HG03354 (cell line): Measurements from ENCODE around the gene C10orf88.
"Not testable (repeated sequence)": the region's sequence is repeated elsewhere in the genome, so short reads cannot be mapped to it uniquely, and the experiment has no call there.

Experiments
- ATAC-seq: cut with Tn5 transposase; IDR thresholded peaks from one replicate; pipeline ENCODE4 v1.9.1; 2021; ENCODE audit warnings: mild to moderate bottlenecking; ENCODE audit not compliant: unreplicated experiment, poor library complexity, severe bottlenecking

The C10orf88 gene

DNA sequence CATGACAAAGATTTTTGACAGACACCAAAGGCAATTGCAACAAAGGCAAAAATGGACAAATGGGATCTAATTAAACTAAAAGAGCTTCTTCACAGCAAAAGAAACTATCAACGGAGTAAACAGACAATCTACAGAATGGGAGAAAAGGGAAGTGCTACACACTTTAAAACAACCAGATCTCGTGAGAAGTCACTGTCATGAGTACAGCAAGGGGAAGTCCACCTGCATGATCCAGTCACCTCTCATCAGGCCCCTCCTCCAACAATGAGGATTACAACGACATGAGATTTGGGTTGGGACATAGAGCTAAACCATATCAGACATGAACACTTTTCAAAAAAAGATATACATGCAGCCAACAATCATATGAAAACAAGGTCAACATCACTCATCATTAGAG, 14.7 kb upstream of the C10orf88 start:
- no peak for ATAC-seq

- no peak for ATAC-seq
Observed at GRCh38 chr10:122966879-122967278, 12.9 kb upstream of the C10orf88 start.

GRCh38 chr10:122962405-122962804, 8.4 kb upstream of the C10orf88 start:
- ATAC-seq, result no peak

DNA sequence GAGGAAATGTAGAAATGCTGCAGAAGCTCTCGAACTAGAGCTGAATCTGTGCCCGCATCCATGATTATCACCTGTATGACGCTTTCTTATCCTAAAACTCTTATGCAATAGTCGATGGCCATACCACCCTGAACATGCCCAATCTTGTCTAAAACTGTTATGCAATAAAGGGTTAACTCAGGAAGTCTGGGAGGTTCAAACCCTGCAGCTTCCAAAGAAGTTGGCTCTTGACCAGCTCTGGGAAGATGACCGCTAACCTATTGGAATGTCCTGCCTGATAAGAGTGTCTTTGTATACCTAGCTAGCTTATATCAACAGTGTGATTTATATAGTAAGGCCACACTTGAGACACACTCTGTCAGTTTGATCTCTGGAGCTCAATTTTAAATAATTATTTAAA, 3.4 kb upstream of the C10orf88 start:
- no peak for ATAC-seq

DNA sequence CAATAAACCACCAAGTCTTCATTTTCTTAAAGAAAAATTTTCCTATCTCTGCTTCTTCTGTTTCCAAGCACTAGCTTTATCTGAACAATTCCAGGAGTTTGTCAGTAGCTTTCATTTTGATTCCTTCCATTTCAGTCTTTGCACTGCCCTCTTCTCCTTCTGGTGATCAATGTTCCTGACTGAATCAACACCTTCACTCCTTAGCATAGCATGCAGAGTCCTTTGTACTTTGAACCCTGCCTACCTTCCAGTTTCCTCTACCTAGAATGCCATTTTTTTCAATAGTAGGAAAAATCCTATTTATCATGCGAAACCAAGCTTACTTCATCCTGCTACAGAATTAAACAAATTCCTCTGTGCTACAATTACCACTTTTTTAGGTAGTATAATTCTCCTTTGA, 1.9 kb upstream of the C10orf88 start:
- ATAC-seq, result no peak

DNA sequence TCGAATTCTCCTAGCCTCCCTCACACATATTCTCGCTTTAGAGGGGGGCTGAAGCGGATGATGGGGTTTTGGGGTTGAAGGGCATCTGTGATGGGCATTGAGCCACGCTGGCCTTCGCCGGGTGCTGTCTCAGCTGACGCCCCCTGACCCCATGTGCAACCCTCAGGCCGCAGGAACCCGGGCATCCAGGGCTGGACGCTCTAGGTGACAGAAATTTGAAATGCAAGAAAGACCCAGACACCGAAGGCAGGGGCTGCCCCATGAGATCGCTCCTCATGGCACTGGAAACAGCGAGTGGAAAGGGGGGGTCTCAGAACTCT, 664 bp upstream of the C10orf88 start:
- no peak for ATAC-seq

- no peak for ATAC-seq
Observed at GRCh38 chr10:122949296-122949695, 4.7 kb downstream of the C10orf88 start.

DNA sequence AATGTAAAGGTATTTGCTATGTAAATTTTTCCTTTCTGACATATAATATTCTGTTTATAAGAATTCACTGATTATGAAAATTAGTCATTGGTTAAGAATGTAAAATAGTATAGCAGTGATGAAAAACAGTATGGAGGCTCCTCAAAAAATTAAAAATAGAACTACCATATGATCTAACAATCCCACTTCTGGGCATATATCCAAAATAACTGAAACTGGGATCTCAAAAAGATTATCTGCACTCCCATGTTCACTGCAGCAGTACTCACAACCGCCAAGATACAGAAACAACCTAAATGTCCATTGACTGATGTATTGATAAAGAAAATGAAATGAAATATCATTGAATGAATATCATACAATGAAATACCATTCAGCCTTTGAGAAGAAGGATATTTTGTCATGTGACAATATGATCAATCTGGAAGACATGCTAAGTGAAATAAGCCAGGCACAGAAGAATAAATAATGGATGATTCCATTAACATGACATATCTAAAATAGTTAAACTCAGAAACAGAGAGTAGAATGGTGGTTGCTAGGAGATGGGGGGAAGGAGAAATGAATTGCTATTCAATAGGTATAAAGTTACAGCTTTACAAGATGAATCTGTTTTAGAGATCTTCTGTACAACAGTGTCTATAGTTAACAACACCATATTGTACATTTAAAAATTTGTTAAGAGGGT, 14.0 kb downstream of the C10orf88 start:
- no peak for ATAC-seq

DNA sequence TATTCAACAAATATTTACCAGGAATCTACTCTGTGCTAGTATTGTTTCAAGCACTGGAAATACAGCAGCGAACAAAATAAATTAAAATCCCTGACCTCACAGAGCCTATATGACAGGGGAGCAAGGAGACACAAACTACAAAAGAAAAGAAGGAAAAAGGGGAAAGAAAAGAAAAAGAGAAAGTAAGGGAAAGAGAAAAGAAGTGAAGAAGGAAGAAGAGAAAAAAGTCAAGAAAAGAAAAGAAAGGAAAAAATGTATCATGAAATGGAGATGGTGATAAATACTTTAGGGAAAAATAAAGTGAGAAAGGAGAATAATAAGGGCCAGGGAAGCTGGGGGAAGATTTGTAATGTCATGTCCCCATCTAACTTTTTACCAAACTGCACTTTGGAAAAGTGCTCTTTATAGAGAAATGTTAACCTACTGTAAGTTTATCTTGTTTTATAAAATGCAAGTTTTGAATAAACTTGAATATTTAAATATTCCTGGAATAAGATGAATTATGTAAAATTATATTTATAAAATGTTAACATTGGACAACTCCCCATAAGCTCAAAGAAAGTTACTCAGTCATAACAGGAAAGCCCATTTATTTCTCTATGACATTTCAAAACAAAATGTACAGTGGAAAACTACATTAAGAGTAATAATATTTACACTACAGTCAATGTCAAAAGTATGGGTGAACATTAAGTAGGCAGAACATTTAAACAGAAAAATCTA, 14.7 kb downstream of the C10orf88 start:
- no peak for ATAC-seq

DNA sequence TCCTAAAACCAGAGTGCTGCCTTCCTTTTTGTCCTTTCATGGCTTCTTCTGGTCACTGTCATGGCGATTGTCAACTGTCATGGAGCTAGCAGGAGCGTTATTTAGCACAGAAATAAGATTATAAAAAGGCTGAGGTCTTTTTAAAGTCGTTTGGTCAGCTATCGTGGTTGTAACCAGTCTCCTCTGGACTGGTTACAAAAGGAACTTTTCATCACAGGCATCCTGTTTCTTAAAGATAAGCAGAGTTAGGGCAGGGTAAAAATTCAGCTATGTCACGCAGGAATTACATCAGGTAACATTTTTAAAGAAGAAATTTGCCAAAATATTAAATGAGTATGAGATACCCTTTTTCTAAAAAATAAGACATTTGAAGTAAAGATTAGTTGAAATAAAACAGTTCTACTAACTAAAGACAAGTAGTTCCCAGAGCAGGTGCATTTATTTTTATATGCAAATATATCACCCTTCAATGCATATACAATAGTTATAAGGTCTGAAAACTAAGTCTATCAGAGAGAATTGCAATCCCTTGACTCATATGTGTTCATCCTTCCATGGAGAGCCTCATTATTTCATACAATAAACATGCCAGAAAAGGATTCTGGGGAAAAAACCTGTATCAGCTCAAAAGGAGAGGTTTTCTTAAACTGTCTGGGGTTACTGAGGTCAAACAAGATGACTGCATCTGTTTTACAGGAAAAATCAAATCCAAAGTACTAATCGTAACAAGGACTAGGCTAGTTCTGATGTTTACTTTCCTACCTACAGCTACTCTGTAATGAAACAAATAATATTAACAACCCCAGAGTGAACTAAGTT, 22.7 kb downstream of the C10orf88 start:
- no peak for ATAC-seq

DNA sequence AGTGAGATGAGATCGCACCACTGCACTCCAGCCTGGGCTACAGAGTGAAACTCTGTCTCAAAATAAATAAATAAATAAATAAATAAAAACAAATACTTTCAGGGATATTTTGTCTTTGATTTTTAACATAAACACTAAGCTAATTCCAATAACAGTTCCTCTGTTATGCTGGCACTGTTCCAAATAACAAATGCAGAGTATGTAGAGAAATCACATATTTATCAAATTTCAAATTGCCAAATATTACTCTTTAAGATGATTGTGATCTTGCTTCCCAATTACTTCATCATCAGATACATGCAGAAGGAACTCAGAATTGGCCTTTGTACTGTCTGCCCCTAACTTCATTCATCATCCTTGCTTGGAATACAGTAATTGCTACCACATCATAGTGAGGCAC, 23.9 kb downstream of the C10orf88 start:
- no peak for ATAC-seq

- no peak for ATAC-seq
Observed at GRCh38 chr10:122915700-122916099, 38.3 kb downstream of the C10orf88 start.

DNA sequence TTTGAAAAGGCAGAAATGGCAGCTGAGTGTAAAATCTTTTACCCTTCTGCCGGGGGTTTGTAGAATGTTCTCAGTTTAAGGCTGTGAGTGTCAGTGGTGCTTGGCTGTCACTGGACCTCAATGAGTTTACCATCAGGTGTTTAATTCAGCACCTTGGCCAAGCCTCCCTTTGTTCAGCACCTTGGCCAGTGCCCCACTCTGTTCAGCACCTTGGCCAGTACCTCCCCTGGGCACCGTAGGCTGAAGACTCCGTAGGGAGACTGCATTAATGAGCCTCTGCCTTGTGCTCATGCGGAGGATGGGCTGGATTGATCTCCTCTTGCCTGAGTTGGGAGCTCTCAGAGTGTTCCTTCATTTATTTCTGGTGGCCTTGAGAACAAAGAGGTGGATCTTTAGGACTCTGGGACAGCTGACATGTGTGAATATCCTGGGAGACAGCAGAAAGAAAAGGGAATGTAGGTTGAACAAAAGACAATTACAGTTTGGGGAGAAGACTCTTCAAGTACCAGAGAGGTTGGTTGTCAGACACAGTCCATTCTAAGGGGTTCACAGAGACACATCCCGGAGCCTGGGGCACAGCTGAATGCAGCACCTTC, 42.0 kb downstream of the C10orf88 start:
- ATAC-seq, result no peak

DNA sequence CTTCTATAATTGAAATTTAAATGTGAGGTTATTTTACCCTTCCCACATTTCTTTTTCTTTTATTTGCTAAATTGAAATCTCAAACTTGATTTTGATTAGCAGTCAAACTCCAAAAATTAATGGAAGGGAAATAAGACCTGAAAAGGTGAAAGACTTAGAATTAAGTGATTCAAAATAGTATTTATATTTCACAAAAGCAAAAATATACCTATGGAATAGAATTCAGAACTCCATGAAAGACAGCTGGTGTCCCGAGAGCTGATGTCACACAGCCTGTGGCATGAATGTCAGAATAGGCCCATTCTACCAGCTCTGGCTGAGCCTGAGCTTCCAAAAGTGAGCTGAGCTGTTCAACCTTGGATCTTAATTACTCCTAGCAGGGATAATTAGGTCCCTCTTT, 43.7 kb downstream of the C10orf88 start, which contains the start of gene FAM24A:
Gene FAM24A, plus strand, starts transcription at position 301 of the 400 bp plus-strand sequence. CDS start 1,025 bp downstream, outside the sequence.
- no peak for ATAC-seq

DNA sequence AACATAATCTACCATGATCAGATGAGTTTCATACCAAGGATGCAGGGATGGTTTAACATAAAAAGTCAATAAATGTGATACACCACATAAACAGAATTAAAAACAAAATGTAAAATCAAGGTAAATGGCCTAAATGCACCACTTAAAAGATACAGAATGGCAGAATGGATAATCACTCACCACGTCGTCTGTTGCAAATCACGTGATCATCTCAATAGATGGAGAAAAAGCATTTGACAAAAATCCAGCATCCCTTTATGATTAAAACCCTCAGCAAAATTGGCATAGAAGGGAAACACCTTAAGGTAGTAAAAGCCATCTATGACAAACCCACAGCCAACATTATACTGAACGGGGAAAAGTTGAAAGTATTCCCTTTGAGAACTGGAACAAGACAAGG, 50.2 kb downstream of the C10orf88 start:
- ATAC-seq, result not testable (repeated sequence)

DNA sequence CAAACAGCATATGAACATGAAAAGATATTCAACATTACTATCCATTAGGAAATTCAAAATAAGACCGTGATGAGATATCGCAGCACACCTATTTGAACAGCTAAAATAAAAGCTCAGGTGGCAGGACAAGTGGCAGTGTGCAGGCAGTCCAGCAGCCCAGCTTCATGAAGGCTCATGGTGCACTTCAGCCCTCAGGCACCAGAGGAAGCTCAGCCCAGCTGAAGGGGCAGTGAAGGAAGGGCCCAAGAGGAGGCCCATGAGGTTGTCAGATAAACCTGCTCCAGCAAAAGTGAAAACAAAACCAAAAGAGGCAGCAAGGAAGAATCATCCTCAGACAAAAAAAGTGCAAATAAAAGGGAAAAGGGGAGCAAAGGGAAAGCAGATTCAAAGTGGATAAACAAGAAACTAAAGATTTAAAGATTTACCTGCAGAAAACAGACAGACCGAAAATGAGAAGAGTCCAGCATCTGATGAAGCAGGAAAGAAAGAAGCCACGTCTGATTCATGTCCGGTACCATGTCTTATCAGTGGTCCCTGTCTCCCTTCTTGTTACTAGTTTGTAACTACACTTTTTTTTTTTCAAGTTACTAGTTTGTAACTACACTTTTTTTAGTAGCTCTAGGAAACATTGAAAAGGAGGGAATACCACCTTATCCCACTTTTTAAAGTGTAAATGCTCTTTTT, 59.6 kb downstream of the C10orf88 start:
- no peak for ATAC-seq

GRCh38 chr10:122884166-122884565, 69.9 kb downstream of the C10orf88 start:
- ATAC-seq, result no peak

DNA sequence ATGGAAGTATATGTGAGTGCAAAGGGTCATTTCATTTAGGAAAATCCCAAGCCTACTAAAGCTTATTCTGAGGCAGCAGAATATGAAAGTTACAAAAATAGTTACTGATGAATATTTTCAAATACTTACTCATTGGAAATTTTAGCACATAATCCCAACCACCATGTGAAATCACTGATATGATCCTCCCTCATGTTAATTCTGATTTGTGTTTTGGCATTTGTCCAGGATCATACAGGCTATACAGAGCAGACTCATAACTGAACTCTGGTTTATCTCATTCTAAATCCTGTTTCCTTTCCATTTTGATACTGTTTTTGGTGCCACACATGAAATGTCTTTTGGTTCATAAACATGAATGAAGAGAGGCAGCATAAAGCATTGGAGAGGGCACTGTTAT, 71.3 kb downstream of the C10orf88 start:
- ATAC-seq, result no peak
